Testis (tissue), 2 donors: Measurements from ENCODE around the gene SEC22A.

ENCODE experiments used
- POLR2A ChIP-seq: fragments of 450-650 bp; IDR thresholded peaks from one replicate; pipeline ENCODE4 v1.6.1; 2017; ENCODE audit warnings: antibody characterized with exemption, mild to moderate bottlenecking, moderate library complexity
- TF ChIP-seq, protein P1 (sequence below), 3 experiments: fragments of 450-650 bp in 2 of 3; fragments of 200-600 bp in 1 of 3; sonication (generic) in 1 of 3; IDR thresholded peaks; one replicate each; pipeline ENCODE4 v1.5.1; 2016 to 2019; ENCODE audit warnings: antibody characterized with exemption in 3 of 3, mild to moderate bottlenecking in 2 of 3, moderate library complexity in 1 of 3

DNA sequence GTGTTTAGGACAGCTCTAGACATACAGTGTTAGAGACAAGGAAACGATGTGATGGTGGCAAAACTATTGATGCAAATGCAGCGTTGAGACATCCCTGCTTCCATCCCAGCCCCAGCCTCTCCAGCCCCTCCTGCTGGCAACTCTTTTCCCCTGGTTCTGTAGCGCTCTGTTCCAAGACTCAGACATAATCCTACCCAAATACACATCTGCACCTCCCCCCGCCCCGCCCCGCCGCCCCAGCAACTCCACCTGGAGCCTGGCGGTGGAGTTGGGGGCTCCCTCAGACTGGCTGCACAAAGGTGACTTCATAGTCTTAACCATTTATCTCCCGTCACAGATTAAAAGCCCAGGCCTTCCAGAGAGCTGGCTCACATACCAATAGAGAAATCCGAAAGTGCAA is 7.2 kb upstream of the SEC22A start:
- TF ChIP-seq, protein P1, sequence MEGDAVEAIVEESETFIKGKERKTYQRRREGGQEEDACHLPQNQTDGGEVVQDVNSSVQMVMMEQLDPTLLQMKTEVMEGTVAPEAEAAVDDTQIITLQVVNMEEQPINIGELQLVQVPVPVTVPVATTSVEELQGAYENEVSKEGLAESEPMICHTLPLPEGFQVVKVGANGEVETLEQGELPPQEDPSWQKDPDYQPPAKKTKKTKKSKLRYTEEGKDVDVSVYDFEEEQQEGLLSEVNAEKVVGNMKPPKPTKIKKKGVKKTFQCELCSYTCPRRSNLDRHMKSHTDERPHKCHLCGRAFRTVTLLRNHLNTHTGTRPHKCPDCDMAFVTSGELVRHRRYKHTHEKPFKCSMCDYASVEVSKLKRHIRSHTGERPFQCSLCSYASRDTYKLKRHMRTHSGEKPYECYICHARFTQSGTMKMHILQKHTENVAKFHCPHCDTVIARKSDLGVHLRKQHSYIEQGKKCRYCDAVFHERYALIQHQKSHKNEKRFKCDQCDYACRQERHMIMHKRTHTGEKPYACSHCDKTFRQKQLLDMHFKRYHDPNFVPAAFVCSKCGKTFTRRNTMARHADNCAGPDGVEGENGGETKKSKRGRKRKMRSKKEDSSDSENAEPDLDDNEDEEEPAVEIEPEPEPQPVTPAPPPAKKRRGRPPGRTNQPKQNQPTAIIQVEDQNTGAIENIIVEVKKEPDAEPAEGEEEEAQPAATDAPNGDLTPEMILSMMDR (IDR thresholded peaks at IDR 0.05) = peak in 1 of 3 experiments; percentile 24
- no peak for TF ChIP-seq POLR2A
